HG03025 (cell line): ENCODE results near the gene PLEKHG3.

ENCODE experiments used
- ATAC-seq: cut with Tn5 transposase; IDR thresholded peaks from one replicate; pipeline ENCODE4 v1.9.1; 2021; ENCODE audit warnings: mild to moderate bottlenecking, moderate library complexity; ENCODE audit not compliant: unreplicated experiment, low FRiP score

The PLEKHG3 gene

DNA sequence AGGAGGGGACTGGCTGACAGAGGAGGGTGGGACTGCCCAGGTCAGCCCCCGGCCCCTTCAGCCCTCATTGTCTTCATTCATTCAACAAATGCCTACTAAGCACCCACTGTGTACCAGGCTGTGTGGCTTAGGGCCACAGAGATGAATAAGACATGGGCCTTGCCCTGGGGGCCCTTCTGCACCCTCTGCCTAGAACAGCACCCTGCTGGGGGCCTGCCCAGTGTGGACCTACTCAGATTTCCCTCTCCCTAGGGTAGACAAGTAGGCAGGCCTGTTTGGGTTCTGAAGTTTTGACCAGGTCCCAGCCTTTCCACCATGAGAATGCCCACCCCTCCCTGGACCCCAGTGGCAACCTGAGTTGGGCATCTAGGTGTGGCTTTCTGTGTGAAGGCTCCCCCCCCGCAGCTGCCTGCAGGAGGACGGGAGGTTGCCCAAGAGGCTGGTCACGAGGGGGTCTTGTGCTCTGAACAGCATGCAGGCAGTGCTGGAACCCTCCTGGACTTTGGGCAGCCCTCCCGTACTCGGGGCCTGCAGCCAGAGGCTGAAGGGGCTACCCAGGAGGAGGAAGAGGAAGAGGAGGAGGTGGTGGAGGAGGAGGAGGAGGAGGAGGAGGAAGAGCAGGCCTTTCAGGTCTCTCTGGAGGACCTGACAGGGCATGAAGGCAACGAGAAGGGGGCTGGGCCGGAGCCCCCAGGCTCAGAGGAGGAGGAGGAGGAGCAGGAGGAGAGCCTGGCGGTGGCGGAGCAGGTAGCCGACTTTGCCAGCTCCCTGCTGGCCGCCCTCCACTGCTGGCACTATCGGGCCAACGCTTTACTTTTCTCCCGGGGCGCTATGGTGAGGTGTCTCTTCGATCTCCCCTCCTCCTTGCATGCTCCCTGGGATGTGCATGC, 33.4 kb downstream of the PLEKHG3 start:
- ATAC-seq, result no peak

- ATAC-seq, result no peak
These were observed 34.1 kb downstream of the PLEKHG3 start for GRCh38 chr14:64738281-64738804.

- ATAC-seq, result no peak
These were observed 37.0 kb downstream of the PLEKHG3 start for GRCh38 chr14:64741200-64741599.

GRCh38 chr14:64741961-64742360, 37.7 kb downstream of the PLEKHG3 start:
- ATAC-seq, result no peak

DNA sequence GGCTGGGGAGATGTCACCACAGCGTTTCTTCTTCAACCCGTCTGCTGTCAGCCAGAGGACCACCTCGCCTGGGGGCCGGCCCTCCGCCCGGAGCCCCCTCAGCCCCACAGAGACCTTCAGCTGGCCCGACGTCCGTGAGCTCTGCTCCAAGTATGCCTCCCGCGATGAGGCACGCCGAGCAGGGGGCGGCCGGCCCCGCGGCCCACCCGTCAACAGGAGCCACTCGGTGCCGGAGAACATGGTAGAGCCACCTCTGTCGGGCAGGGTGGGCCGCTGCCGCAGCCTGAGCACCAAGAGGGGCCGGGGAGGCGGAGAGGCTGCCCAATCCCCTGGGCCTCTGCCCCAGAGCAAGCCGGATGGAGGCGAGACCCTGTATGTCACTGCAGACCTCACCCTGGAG, 38.8 kb downstream of the PLEKHG3 start:
- no peak for ATAC-seq

DNA sequence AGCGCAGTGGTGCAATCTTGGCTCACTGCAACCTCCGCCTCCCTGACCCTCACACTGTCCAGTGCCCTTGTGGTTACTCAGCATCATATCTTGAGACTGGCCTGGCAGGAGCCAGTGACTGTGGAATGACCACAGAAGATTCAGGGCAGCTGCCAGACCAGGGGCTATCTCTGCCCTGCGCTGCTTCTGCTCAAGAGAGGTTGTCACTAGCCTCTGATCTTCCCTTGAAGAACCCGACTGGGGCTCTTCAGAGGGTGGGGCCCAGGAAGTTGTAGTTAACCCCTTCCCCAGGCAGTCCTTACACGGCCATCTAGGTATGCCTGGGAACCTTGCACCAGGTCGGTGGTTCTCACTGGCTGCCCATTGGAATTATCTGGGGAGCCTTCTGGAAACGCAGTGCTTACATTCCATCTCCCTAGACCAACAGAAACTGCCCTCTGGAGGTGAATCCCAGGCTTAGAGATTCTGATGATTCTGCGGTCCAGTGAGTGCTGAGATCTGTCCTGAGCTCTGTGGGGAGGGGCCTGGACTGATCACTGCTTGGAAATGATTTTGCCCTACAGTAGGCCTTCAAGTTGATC, 41.4 kb downstream of the PLEKHG3 start:
- ATAC-seq, result no peak

- no peak for ATAC-seq
These were observed 42.4 kb downstream of the PLEKHG3 start for GRCh38 chr14:64746298-64747250.

DNA sequence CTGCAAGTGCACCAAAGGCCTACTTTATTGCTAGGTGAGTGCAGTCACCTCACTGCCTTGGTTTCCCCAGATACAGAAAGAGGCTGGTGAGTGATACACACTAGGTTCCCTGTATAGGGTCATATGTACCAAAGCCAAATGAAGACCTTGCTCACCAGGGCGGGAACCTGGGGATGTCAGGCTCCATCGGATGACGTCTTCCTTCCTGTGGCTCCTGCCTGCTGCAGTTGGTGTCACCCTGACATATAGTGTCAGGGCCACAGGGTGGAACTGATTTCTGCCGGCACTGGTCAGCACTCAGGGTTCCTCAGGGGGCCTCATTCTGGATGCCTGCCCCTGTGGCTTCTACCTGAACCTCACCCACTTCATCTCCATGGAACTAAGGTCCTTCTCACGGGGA, 43.1 kb downstream of the PLEKHG3 start:
- no peak for ATAC-seq

DNA sequence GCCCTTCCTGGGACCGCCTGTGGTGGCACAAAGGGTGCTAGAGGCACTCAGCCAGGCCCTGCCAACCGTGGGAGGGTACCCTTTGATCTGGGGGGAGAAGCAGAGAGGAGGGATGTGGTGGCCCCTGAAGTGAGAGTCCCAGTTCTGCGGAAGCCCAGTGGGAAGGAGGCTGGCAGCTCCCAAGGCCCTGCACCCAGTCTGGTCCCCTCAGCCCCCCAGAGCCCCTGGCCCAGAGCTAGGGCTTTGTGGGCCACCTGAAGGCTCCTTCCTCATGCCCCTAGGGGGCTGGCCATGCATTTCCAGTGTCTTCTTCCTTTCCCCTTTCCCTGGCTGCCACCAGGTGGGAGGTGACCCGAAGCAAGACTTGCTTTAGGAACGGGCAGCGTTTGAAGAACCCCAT, 44.3 kb downstream of the PLEKHG3 start:
- ATAC-seq, result no peak

DNA sequence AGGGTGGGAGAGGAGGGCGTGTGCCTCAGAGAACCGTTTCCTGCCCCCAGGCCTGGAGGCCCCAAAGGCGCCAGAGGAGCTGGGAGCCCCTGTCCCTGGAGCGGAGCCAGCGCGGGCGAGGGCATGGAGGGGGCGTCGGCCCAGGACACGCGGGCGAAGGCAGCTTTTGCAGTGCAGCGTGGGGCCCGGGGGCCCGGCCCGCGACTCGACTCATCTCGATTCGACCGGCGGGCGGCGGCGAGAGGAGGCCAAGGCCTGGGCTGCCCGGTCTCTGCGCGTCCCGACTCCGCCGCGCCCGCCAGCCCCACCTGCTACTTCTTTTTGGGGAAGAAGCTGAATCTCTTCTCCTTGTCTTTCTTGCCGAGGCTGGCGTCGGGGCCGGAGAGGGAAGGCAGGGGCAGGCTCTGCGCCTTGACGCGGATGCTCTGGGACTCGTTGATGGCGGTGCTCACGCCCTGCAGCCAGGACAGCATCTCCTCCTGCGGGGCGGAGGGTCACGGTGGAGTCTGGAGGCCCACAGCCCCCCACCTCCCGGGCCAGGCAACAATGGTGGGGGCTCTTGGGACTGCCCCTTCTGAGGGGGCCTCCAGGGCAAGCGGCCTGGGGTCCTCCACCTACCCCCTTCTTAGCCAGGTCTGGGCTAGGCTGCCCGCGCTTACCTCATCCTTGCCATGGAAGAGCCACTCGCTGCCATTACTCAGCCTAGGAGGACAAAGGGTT, 44.9 kb downstream of the PLEKHG3 start:
- no peak for ATAC-seq

DNA sequence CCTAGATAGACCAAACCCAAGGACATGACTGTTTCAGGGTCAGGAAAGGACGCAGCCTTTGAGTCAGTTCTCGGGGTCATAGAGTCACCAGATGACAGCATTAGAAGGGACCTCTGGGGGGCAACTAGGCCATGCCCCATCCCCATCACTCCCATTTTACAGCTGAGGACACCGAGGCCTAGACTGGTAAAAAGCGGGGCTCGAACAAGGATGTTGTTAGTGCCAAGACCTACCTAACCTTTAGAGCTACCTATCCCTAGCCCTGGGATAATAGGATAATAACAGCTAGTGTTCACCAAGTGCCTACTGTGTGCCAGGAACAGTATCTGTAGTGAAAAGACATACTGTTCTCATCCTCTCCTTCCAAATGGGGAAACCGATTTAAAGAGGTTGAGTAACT, 48.7 kb downstream of the PLEKHG3 start:
- ATAC-seq, result no peak

DNA sequence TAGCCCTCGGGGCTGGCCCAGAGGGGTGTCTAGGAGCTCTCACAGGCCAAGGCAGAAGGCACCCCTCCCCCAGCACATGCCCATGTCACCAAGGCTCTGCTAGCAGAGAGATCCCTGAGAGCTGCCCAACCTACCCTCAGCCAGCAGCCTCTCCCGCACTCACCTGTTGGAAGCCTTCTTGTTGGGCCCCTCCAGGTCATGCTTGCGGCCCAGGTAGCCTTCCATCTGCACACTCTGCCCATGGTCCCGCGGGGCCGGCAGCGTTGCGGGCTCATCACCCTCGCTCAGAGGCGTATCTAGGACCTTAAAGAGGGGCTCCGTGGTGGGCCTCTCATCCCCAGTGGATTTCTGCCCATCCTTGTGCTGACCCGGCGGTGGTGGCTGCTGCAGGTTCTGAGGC, 49.1 kb downstream of the PLEKHG3 start:
- ATAC-seq, result no peak

DNA sequence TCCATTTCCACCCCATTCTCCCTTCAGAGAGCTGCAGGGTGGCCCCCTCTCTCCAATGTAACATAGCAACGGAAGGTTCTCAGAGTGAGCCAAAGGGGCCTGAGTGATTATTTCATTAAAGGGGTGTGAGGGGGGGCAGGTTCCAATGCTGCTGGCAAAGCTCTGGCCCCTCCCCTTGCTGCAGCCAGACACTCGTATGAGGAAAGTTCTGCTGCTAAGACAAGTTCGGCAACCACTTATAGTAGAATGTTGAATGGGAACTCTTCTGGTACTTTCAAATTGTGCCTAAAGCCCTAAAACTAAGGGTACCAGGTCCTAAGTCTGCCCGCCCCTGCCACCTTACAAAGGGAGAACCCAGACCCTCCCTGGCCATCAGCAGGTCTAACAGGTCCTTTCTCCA, 49.8 kb downstream of the PLEKHG3 start:
- ATAC-seq, result no peak

DNA sequence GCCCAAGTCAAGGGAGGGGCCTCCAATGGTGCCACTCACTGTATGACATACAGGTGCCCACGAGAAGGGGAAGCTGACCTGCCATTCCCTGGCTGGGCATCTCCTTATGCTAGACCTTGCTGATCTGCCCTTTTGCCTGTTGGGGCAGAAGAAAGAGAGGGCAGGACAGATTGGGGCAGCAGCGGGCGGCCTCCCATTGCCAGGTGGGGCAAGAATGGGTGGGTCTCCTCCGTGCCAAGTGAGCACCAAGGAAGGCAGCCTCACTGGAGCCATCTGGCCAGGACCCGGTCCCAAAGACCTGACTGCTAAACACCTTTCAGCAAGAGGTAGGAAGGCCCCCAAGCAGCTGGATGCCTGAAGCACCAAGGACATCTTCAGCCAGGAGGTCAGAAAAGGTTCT, 50.5 kb downstream of the PLEKHG3 start:
- no peak for ATAC-seq

DNA sequence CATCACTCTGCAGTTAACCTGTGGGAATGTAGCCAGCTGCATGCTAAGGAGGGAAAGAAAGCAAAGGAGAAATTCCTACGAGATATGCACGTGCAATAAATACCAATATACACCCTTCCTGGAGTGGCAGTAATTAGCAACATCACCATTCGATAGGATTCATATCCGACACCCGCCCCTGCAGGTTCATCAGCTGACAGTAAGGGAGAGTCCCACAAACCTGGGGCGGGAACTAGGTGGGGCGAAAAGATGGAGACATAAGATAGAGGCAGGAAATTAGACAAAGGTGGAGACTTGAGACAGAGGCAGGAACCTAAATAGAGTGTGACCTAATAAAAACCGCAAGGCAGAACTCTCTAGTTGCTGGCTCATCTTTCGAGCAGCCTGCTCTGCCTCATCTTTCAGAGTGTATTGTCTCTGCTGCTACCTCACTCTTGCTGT, 51.6 kb downstream of the PLEKHG3 start:
- no peak for ATAC-seq

GRCh38 chr14:64756712-64757111, 52.5 kb downstream of the PLEKHG3 start:
- ATAC-seq, result no peak

DNA sequence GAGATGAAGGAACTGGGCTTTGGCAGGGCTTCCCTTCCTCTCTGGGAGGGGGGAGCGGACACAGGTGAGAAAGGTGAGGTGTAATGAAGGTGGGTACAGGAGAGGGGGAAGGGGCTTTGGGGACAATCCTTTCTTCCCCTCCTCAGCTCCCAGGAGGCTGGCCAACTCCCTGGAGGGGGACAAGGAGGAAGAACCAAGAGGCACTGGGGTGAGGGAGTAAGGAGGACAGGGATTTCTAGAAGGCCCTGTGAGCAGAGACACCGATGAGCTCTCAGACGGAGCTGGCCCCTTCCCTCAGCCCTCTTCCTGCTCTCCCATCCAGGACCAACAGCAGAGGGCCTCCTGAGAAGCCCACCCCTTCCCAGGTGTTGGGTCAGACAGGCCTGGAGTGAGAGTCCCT, 53.4 kb downstream of the PLEKHG3 start:
- ATAC-seq, result no peak

GRCh38 chr14:64758025-64758521, 53.8 kb downstream of the PLEKHG3 start:
- no peak for ATAC-seq

GRCh38 chr14:64758691-64759554, 54.7 kb downstream of the PLEKHG3 start:
- no peak for ATAC-seq
